ENCODE results near the gene EIF6.
A peak's percentile ranks its signal among the peaks of the same experiment; 100 is the strongest.

EIF6 gene

DNA sequence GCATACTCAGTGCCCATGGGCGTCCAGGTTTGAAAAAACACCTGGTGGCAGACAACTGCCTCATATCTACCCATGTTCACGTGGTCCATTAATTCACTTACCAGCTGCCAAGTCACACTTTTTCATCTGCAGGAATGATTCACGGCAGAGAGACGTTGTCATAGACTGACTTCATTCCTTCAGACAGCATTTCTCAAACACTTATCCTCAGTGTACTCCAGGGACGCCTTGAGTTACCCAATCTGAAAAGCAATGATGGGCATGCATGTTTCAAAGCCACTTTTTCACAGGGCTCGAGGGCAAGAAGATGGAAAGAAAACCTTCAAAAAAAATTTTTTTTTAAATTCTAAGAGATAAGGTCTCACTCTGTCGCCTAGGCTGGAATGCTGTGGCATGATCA is 12.7 kb downstream of the EIF6 start:
- TF ChIP-seq, protein P1, sequence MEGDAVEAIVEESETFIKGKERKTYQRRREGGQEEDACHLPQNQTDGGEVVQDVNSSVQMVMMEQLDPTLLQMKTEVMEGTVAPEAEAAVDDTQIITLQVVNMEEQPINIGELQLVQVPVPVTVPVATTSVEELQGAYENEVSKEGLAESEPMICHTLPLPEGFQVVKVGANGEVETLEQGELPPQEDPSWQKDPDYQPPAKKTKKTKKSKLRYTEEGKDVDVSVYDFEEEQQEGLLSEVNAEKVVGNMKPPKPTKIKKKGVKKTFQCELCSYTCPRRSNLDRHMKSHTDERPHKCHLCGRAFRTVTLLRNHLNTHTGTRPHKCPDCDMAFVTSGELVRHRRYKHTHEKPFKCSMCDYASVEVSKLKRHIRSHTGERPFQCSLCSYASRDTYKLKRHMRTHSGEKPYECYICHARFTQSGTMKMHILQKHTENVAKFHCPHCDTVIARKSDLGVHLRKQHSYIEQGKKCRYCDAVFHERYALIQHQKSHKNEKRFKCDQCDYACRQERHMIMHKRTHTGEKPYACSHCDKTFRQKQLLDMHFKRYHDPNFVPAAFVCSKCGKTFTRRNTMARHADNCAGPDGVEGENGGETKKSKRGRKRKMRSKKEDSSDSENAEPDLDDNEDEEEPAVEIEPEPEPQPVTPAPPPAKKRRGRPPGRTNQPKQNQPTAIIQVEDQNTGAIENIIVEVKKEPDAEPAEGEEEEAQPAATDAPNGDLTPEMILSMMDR (IDR thresholded peaks at IDR 0.05; ENCODE audit: borderline replicate concordance, control extremely low read depth, extremely low read depth, insufficient read depth, missing control alignments), result no peak
- no peak for DNase-seq (ENCODE audit: low spot score)
- in situ Hi-C loops (cut with MboI; ENCODE audit: low sequenced_read_pairs, unreplicated experiment), result no loop called here

DNA sequence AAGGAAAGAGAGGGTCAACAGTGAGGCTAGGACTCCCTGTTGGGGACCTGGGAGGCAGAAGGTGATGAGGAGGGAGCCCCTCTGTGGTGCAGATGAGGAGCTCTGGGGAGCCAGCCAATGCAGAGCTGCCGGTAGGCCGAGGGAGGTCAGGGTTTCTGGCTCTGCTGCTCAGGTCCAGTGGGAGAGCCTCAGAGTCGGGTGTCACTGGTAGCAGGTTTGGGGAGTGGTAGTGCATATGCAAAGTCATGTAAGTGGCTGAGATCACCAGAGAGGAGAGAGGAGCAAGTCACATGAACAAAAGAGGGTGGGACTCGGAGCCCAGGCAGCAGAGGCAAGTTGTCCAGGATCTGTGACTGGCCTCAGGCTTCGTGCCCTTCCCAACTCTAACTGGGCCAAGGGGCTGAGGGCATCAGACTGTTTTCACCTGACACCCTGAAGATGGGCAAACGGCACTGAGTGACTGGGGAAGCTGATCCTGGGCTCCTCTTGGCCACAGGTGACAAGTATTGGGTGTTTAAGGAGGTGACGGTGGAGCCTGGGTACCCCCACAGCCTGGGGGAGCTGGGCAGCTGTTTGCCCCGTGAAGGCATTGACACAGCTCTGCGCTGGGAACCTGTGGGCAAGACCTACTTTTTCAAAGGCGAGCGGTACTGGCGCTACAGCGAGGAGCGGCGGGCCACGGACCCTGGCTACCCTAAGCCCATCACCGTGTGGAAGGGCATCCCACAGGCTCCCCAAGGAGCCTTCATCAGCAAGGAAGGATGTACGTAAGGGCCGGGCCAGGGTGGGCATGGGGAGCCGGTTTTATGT is 13.3 kb downstream of the EIF6 start:
- in situ Hi-C loops (cut with MboI; ENCODE audit: low sequenced_read_pairs, unreplicated experiment), result no loop called here
- TF ChIP-seq, protein P1 (IDR thresholded peaks at IDR 0.05; ENCODE audit: borderline replicate concordance, control extremely low read depth, extremely low read depth, insufficient read depth, missing control alignments), result no peak
- no peak for DNase-seq (ENCODE audit: low spot score)

- DNase-seq (ENCODE audit: low spot score), result no peak
- in situ Hi-C loops (cut with MboI; ENCODE audit: low sequenced_read_pairs, unreplicated experiment), result no loop called here
- TF ChIP-seq, protein P1 (IDR thresholded peaks at IDR 0.05; ENCODE audit: borderline replicate concordance, control extremely low read depth, extremely low read depth, insufficient read depth, missing control alignments), result no peak
These were observed 14.3 kb downstream of the EIF6 start for GRCh38 chr20:35270021-35270902.

DNA sequence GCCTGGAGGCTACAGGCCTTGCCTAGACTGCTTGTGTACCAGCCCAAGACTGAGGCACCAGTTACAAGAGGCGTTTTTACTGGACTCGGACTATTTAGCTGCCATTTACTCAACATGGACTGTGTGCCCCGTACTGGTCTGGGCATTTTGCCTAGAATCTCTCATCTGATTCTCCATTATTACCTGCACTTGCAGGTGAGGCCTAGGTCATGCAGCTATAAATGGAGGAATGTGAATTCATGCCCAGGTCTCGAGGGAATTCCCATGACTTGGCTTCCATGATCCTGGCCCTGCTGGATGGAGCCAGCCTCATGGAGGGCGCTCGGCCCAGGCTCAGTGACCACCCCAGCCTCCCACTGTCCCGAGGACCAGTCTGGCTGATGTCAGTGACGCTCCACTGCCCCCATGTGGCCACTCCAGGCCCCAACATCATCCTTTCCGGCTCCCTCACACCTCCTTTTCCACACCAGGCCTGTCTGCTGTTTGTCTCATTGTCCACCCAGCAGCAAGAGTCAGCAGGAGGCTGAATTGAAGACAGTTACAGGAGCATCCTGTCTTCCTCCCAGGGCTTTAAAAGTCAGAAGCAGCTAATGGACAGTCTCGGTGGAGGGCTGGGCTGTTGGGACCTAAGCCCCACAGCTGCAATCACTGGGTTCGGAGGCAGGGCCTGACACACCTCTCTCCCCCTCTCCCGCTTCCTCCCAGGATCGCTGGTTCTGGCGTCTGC is 15.4 kb downstream of the EIF6 start:
- in situ Hi-C loops (cut with MboI; ENCODE audit: low sequenced_read_pairs, unreplicated experiment), result no loop called here
- peak; percentile 84 for DNase-seq (ENCODE audit: low spot score)
- TF ChIP-seq, protein P1 (IDR thresholded peaks at IDR 0.05; ENCODE audit: borderline replicate concordance, control extremely low read depth, extremely low read depth, insufficient read depth, missing control alignments), result peak; percentile 76

DNA sequence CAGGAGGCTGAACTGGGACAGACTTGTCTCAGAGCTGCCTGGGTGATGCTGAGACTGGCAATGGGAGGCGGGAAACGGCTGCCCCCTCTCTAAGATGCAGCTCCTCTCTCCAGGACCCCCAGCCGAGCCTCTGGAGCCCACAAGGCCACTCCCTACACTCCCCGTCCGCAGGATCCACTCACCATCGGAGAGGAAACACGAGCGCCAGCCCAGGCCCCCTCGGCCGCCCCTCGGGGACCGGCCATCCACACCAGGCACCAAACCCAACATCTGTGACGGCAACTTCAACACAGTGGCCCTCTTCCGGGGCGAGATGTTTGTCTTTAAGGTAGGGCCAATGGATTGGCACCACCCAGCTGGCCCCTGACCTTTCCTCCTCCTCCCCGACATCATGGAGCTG is 17.5 kb downstream of the EIF6 start:
- in situ Hi-C loops (cut with MboI; ENCODE audit: low sequenced_read_pairs, unreplicated experiment), result no loop called here
- no peak for DNase-seq (ENCODE audit: low spot score)
- TF ChIP-seq, protein P1 (IDR thresholded peaks at IDR 0.05; ENCODE audit: borderline replicate concordance, control extremely low read depth, extremely low read depth, insufficient read depth, missing control alignments), result no peak

DNA sequence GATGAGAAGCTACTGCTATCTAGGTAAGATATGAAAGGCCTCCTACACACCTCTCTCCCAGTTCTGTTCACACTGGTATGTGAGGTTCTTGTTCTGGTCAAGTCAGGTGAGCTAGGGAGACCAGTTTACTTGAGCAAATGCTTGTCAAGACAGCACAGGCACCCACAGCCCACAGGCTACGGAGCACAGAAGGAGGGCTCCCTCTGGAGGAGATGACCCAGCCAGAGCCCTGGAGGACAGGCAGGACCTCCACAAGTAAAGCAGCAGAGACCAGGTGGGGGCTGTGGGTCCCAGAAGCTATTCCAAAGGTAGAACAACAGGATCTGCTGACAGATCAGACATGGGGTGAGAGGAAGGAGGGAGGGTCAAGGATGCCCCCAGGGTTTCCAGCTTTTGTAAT is 19.8 kb downstream of the EIF6 start:
- DNase-seq (ENCODE audit: low spot score), result no peak
- in situ Hi-C loops (cut with MboI; ENCODE audit: low sequenced_read_pairs, unreplicated experiment), result no loop called here
- TF ChIP-seq, protein P1 (IDR thresholded peaks at IDR 0.05; ENCODE audit: borderline replicate concordance, control extremely low read depth, extremely low read depth, insufficient read depth, missing control alignments), result no peak
